HepG2 (cell line): Measurements from ENCODE around the gene FSCN2. TPM values are rescaled to one million over a fixed set of nuclear protein-coding genes. Genes with fewer than 3 reads are reported as not detected.
A peak's percentile ranks its signal among the peaks of the same experiment; 100 is the strongest.

Source experiments
- ATAC-seq: fragments of 200-7000 bp; cut with Tn5 transposase; 3 replicates; pipeline ENCODE4 v1.9.1; 2020; ENCODE audit warnings: mild to moderate bottlenecking, moderate library complexity
- BruUV-seq: library from RNA; stranded (reverse); fragments of 400-500 nt; replicated peaks from 2 replicates; lab custom pipeline; 2021; lab: Mats Ljungman, UMichigan
- CTCF ChIA-PET: fragments of 300-600 bp; formaldehyde crosslinking; extraction: SDS; loops from one replicate; lab custom pipeline; 2021; ENCODE audit warnings: low total read pairs, inconsistent platforms, low intra/inter-chr PET ratio; lab: Yijun Ruan, JAX
- POLR2A ChIA-PET: fragments of 350-600 bp; sonication (Branson Sonifier 250); formaldehyde crosslinking; loops from one replicate; lab custom pipeline; 2020; ENCODE audit warnings: antibody characterized with exemption, inconsistent platforms; lab: Yijun Ruan, JAX
- DNase-seq: peaks from one replicate; pipeline ENCODE4 v3.0.0-alpha.2; 2015; ENCODE audit warnings: low spot score
- FAIRE-seq: peaks from 3 replicates; lab custom pipeline; 2011; peaks lifted over from hg19 to GRCh38; lab: Jason Lieb, UNC
- H2AFZ ChIP-seq: one replicate; pipeline ENCODE4 v1.6.1; 2011; ENCODE audit warnings: low read length, inconsistent platforms
- H3K27ac ChIP-seq: fragments of 300-600 bp; 3 replicates; pipeline ENCODE4 v1.8.0; 2011; ENCODE audit warnings: mixed run types, mild to moderate bottlenecking, mixed read lengths, low read length, inconsistent platforms; ENCODE audit not compliant: insufficient read depth; ENCODE audit errors: extremely low read length
- H3K27me3 ChIP-seq, 2 experiments: fragments of 200-600 bp in 1 of 2; 2 replicates in 1 of 2; 3 replicates in 1 of 2; pipeline versions ENCODE4 v1.6.0 to v1.8.0; 2011; ENCODE audit warnings: low read length in 2 of 2, mild to moderate bottlenecking in 2 of 2, moderate library complexity in 2 of 2, inconsistent platforms in 1 of 2; ENCODE audit not compliant: insufficient read depth in 2 of 2, control insufficient read depth in 1 of 2
- H3K36me3 ChIP-seq, 2 experiments: fragments of 200-600 bp in 1 of 2; replicated peaks in 1 of 2; 2 replicates in 1 of 2; 3 replicates in 1 of 2; pipeline versions ENCODE4 v1.5.1 to v1.8.0; 2011; ENCODE audit warnings: low read length in 2 of 2, inconsistent platforms in 1 of 2; ENCODE audit not compliant: insufficient read depth in 2 of 2, control insufficient read depth in 1 of 2
- H3K4me1 ChIP-seq: 2 replicates; pipeline ENCODE4 v1.5.1; 2012; ENCODE audit warnings: low read length, inconsistent platforms; ENCODE audit not compliant: insufficient read depth
- H3K4me2 ChIP-seq: 2 replicates; pipeline ENCODE4 v1.6.0; 2011; ENCODE audit warnings: low read depth, low read length, inconsistent platforms
- H3K4me3 ChIP-seq, 3 experiments: fragments of 200-600 bp in 1 of 3; sonication (generic), shearing (Covaris generic) in 1 of 3; replicated peaks in 1 of 3; 2 replicates each; pipeline ENCODE4 v1.5.1; 2011 to 2016; ENCODE audit warnings: low read length in 3 of 3, inconsistent platforms in 2 of 3, low read depth in 2 of 3, mild to moderate bottlenecking in 2 of 3, control low read depth in 1 of 3, mixed read lengths in 1 of 3; ENCODE audit not compliant: insufficient read depth in 1 of 3
- H3K79me2 ChIP-seq: one replicate; pipeline ENCODE4 v1.6.1; 2011; ENCODE audit warnings: low read length, inconsistent platforms; ENCODE audit not compliant: insufficient read depth
- H3K9ac ChIP-seq: 2 replicates; pipeline ENCODE4 v1.6.0; 2011; ENCODE audit warnings: mild to moderate bottlenecking, low read depth, low read length, inconsistent platforms; ENCODE audit not compliant: insufficient read depth
- H3K9me3 ChIP-seq: 2 replicates; pipeline ENCODE4 v1.5.1; 2012; ENCODE audit warnings: mild to moderate bottlenecking, low read length
- H4K20me1 ChIP-seq: 2 replicates; pipeline ENCODE4 v1.6.0; 2011; ENCODE audit warnings: inconsistent platforms, mild to moderate bottlenecking, low read length, moderate library complexity; ENCODE audit not compliant: insufficient read depth
- NFIB ChIP-seq: sonication (generic); formaldehyde crosslinking; IDR thresholded peaks from 2 replicates; pipeline ENCODE4 v1.9.0; 2021; ENCODE audit warnings: missing genetic modification reagents, mild to moderate bottlenecking, borderline replicate concordance
- ZNF563 ChIP-seq: sonication (generic); formaldehyde crosslinking; IDR thresholded peaks from 2 replicates; pipeline ENCODE4 v1.8.0; 2022; ENCODE audit warnings: mild to moderate bottlenecking, moderate library complexity, missing genetic modification reagents
- ZNF572 ChIP-seq: sonication (generic); formaldehyde crosslinking; IDR thresholded peaks from 2 replicates; pipeline ENCODE4 v1.5.1; 2020; ENCODE audit warnings: mild to moderate bottlenecking, missing genetic modification reagents
- WGBS: methylation state at CpG from one replicate; pipeline ENCODE4 v1.1.6; 2017; ENCODE audit warnings: low lambda C conversion rate; 5-methylcytosine and 5-hydroxymethylcytosine counted together
- in situ Hi-C: cut with HindIII; loops from 2 replicates; pipeline ENCODE4 v1.10.0; 2017; ENCODE audit warnings: low pct_unique_long_range_greater_than_20kb; ENCODE audit not compliant: extremely low pct_ligation_motif_present
- intact Hi-C: fragments of 100-400 bp; cut with micrococcal nuclease; formaldehyde crosslinking; loops from one replicate; pipeline ENCODE4 v1.10.0; 2022; ENCODE audit not compliant: unreplicated experiment
- polyA plus RNA-seq, 8 experiments: library from polyadenylated mRNA; depleted of rRNA in 3 of 8; stranded (reverse) in 7 of 8; unstranded in 1 of 8; fragments of >200 nt; fragmentation: Illumina TruSeq in 4 of 8; extraction: Trizol in 4 of 8; gene quantifications; 2 replicates each; pipeline versions ENCODE4 v1.2.1 to v1.2.3, GENCODE V29; 2011 to 2016; ENCODE audit warnings: low read depth in 4 of 8, missing spikeins in 1 of 8, mixed read lengths in 1 of 8; ENCODE audit not compliant: insufficient read depth in 1 of 8
- total RNA-seq, 5 experiments: library from RNA; depleted of rRNA; stranded (reverse); fragments of >200 nt; fragmentation: Illumina TruSeq; extraction: Trizol; gene quantifications; 2 replicates each; pipeline ENCODE4 v1.2.3, GENCODE V29; 2016; ENCODE audit warnings: low read depth in 1 of 5
- TF ChIP-seq, protein P1 (sequence below): sonication (generic); formaldehyde crosslinking; conservative IDR thresholded peaks from 2 replicates; pipeline ENCODE4 v1.4.0; 2020; ENCODE audit warnings: missing genetic modification reagents
- TF ChIP-seq, protein P2 (sequence below): sonication (generic); formaldehyde crosslinking; IDR thresholded peaks from 2 replicates; pipeline ENCODE4 v1.5.0; 2020; ENCODE audit warnings: mild to moderate bottlenecking, missing genetic modification reagents
- TF ChIP-seq, protein P3 (sequence below), 2 experiments: sonication (generic) in 1 of 2; formaldehyde crosslinking in 1 of 2; IDR thresholded peaks; 2 replicates each; pipeline versions ENCODE4 v1.4.0 to v1.6.1; 2018 to 2020; ENCODE audit warnings: missing genetic modification reagents in 2 of 2, borderline replicate concordance in 1 of 2, low read depth in 1 of 2, mild to moderate bottlenecking in 1 of 2, missing biosample characterization in 1 of 2
- TF ChIP-seq, protein P4 (sequence below): sonication (generic); formaldehyde crosslinking; IDR thresholded peaks from 2 replicates; pipeline ENCODE4 v1.5.0; 2020; ENCODE audit warnings: mild to moderate bottlenecking, missing genetic modification reagents
- TF ChIP-seq, protein P5 (sequence below): sonication (generic); formaldehyde crosslinking; IDR thresholded peaks from 2 replicates; pipeline ENCODE4 v1.5.0; 2020; ENCODE audit warnings: missing genetic modification reagents

FSCN2 gene
- total and polyA plus RNA-seq, 2 of the 13 experiments (the other 11 are each of a cell fraction or from before 2014, with no cell fraction given): 0.09 TPM; not detected in 1

DNA sequence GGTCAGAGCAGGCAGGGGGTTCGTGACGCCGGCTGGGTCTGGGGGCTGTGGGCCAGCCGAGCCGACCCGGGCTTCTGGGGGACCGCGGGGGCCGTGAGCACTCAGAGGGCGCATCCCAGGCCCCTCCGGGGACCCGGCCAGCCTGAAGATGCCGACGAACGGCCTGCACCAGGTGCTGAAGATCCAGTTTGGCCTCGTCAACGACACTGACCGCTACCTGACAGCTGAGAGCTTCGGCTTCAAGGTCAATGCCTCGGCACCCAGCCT lies 140 bp downstream of the FSCN2 start (continued):
- TF ChIP-seq, protein P1, sequence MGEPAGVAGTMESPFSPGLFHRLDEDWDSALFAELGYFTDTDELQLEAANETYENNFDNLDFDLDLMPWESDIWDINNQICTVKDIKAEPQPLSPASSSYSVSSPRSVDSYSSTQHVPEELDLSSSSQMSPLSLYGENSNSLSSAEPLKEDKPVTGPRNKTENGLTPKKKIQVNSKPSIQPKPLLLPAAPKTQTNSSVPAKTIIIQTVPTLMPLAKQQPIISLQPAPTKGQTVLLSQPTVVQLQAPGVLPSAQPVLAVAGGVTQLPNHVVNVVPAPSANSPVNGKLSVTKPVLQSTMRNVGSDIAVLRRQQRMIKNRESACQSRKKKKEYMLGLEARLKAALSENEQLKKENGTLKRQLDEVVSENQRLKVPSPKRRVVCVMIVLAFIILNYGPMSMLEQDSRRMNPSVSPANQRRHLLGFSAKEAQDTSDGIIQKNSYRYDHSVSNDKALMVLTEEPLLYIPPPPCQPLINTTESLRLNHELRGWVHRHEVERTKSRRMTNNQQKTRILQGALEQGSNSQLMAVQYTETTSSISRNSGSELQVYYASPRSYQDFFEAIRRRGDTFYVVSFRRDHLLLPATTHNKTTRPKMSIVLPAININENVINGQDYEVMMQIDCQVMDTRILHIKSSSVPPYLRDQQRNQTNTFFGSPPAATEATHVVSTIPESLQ (CRISPR knock-in tag): no peak
- TF ChIP-seq ZNF563 (CRISPR knock-in tag): 0 out of 2 replicates have a peak, but pooled peaks have one; percentile 16

DNA sequence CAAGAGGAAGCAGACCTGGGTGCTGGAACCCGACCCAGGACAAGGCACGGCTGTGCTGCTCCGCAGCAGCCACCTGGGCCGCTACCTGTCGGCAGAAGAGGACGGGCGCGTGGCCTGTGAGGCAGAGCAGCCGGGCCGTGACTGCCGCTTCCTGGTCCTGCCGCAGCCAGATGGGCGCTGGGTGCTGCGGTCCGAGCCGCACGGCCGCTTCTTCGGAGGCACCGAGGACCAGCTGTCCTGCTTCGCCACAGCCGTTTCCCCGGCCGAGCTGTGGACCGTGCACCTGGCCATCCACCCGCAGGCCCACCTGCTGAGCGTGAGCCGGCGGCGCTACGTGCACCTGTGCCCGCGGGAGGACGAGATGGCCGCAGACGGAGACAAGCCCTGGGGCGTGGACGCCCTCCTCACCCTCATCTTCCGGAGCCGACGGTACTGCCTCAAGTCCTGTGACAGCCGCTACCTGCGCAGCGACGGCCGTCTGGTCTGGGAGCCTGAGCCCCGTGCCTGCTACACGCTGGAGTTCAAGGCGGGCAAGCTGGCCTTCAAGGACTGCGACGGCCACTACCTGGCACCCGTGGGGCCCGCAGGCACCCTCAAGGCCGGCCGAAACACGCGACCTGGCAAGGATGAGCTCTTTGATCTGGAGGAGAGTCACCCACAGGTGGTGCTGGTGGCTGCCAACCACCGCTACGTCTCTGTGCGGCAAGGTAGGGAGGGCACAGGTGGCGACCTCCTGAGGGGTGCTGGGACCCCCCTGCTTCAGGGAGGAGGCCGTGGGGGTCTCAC lies 667 bp downstream of the FSCN2 start:
- 4% methylated on average over 34 of the region's 62 CpGs for WGBS
- peaks cover 23% of the 10 kb centered on the region for H3K4me1 ChIP-seq
- peaks cover 19 to 59% of the 10 kb centered on the region in 2 experiments for H3K27me3 ChIP-seq
- H3K27ac ChIP-seq: no peak overlapping the region
- DNase-seq: no peak
- no peak overlapping the region for H2AFZ ChIP-seq
- ATAC-seq: peak; percentile 36
- H4K20me1 ChIP-seq: peaks cover 5% of the 10 kb centered on the region; the same call in 1 of the 2 replicates
- intact Hi-C loops (no loop called here), in situ Hi-C loops (no loop called here)
- BruUV-seq: no TSS peak
- CTCF ChIA-PET: no interaction called here
- peak overlapping the region; percentile 48 for H3K4me2 ChIP-seq
- POLR2A ChIA-PET: interaction anchor here (0.9 to 1.4 kb wide), 2 partner anchors 10 to 13 kb away, joined by 3 to 5 read pairs; no protein-coding TSS in a partner anchor
- no peak overlapping the region for H3K9ac ChIP-seq
- H3K4me3 ChIP-seq: peak overlapping the region in 2 of 3 experiments; percentile 17 to 57; a peak in 2 of 6 replicates
- no peaks in the 10 kb centered on the region for H3K36me3 ChIP-seq
- H3K79me2 ChIP-seq: no peaks in the 10 kb centered on the region
- FAIRE-seq: no peak
- H3K9me3 ChIP-seq: peaks cover 15% of the 10 kb centered on the region; the same call in 1 of the 2 replicates
- TF ChIP-seq, protein P2, sequence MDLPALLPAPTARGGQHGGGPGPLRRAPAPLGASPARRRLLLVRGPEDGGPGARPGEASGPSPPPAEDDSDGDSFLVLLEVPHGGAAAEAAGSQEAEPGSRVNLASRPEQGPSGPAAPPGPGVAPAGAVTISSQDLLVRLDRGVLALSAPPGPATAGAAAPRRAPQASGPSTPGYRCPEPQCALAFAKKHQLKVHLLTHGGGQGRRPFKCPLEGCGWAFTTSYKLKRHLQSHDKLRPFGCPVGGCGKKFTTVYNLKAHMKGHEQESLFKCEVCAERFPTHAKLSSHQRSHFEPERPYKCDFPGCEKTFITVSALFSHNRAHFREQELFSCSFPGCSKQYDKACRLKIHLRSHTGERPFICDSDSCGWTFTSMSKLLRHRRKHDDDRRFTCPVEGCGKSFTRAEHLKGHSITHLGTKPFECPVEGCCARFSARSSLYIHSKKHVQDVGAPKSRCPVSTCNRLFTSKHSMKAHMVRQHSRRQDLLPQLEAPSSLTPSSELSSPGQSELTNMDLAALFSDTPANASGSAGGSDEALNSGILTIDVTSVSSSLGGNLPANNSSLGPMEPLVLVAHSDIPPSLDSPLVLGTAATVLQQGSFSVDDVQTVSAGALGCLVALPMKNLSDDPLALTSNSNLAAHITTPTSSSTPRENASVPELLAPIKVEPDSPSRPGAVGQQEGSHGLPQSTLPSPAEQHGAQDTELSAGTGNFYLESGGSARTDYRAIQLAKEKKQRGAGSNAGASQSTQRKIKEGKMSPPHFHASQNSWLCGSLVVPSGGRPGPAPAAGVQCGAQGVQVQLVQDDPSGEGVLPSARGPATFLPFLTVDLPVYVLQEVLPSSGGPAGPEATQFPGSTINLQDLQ (CRISPR knock-in tag): no peak
- TF ChIP-seq, protein P3, sequence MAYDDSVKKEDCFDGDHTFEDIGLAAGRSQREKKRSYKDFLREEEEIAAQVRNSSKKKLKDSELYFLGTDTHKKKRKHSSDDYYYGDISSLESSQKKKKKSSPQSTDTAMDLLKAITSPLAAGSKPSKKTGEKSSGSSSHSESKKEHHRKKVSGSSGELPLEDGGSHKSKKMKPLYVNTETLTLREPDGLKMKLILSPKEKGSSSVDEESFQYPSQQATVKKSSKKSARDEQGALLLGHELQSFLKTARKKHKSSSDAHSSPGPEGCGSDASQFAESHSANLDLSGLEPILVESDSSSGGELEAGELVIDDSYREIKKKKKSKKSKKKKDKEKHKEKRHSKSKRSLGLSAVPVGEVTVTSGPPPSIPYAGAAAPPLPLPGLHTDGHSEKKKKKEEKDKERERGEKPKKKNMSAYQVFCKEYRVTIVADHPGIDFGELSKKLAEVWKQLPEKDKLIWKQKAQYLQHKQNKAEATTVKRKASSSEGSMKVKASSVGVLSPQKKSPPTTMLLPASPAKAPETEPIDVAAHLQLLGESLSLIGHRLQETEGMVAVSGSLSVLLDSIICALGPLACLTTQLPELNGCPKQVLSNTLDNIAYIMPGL (CRISPR knock-in tag; IDR thresholded peaks at IDR 0.05; ENCODE audit: borderline replicate concordance in 1 of 2, low read depth in 1 of 2): no peak
- TF ChIP-seq, protein P4, sequence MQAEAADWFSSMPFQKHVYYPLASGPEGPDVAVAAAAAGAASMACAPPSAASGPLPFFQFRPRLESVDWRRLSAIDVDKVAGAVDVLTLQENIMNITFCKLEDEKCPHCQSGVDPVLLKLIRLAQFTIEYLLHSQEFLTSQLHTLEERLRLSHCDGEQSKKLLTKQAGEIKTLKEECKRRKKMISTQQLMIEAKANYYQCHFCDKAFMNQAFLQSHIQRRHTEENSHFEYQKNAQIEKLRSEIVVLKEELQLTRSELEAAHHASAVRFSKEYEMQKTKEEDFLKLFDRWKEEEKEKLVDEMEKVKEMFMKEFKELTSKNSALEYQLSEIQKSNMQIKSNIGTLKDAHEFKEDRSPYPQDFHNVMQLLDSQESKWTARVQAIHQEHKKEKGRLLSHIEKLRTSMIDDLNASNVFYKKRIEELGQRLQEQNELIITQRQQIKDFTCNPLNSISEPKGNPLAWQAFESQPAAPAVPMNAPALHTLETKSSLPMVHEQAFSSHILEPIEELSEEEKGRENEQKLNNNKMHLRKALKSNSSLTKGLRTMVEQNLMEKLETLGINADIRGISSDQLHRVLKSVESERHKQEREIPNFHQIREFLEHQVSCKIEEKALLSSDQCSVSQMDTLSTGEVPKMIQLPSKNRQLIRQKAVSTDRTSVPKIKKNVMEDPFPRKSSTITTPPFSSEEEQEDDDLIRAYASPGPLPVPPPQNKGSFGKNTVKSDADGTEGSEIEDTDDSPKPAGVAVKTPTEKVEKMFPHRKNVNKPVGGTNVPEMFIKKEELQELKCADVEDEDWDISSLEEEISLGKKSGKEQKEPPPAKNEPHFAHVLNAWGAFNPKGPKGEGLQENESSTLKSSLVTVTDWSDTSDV (CRISPR knock-in tag): peak; percentile 39; the same call in 1 of the 2 replicates
- TF ChIP-seq ZNF572 (CRISPR knock-in tag) (no peak), NFIB (CRISPR knock-in tag) (peak; percentile 84; the same call in 1 of the 2 replicates)
- TF ChIP-seq, protein P5, sequence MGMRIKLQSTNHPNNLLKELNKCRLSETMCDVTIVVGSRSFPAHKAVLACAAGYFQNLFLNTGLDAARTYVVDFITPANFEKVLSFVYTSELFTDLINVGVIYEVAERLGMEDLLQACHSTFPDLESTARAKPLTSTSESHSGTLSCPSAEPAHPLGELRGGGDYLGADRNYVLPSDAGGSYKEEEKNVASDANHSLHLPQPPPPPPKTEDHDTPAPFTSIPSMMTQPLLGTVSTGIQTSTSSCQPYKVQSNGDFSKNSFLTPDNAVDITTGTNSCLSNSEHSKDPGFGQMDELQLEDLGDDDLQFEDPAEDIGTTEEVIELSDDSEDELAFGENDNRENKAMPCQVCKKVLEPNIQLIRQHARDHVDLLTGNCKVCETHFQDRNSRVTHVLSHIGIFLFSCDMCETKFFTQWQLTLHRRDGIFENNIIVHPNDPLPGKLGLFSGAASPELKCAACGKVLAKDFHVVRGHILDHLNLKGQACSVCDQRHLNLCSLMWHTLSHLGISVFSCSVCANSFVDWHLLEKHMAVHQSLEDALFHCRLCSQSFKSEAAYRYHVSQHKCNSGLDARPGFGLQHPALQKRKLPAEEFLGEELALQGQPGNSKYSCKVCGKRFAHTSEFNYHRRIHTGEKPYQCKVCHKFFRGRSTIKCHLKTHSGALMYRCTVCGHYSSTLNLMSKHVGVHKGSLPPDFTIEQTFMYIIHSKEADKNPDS (CRISPR knock-in tag): no peak
